Skeletal muscle satellite cell (primary cell): ENCODE measurements around the gene ARPC2.

Experiments
- H3K27me3 ChIP-seq: 2 replicates; pipeline ENCODE4 v1.7.0; 2013; ENCODE audit warnings: low read length; ENCODE audit not compliant: control insufficient read depth, insufficient read depth
- H3K36me3 ChIP-seq: 2 replicates; pipeline ENCODE4 v1.7.0; 2013; ENCODE audit warnings: mild to moderate bottlenecking, control low read depth, low read length; ENCODE audit not compliant: insufficient read depth
- H3K4me1 ChIP-seq: 2 replicates; pipeline ENCODE4 v1.7.0; 2013; ENCODE audit warnings: low read length; ENCODE audit not compliant: control insufficient read depth, insufficient read depth
- H3K4me2 ChIP-seq: 2 replicates; pipeline ENCODE4 v1.7.0; 2013; ENCODE audit warnings: mild to moderate bottlenecking, low read length
- H3K4me3 ChIP-seq: 2 replicates; pipeline ENCODE4 v1.7.0; 2013; ENCODE audit warnings: low read length
- H3K9ac ChIP-seq: 2 replicates; pipeline ENCODE4 v1.7.0; 2013; ENCODE audit warnings: mild to moderate bottlenecking, low read depth, low read length, moderate library complexity
- H3K9me3 ChIP-seq: replicated peaks from 2 replicates; pipeline ENCODE4 v1.7.0; 2013; ENCODE audit warnings: mild to moderate bottlenecking, control low read depth, low read length

Gene ARPC2

GRCh38 chr2:218286570-218287459 lies 69.8 kb downstream of the ARPC2 start:
- Histone ChIP-seq H3K36me3 (peaks cover 5% of the 10 kb centered on the region), H3K9me3 (no peaks in the 10 kb centered on the region), H3K27me3 (no peaks in the 10 kb centered on the region), H3K9ac (peak overlapping the region; percentile 88), H3K4me2 (peak overlapping the region; percentile 87), H3K4me3 (peak overlapping the region; percentile 68), H3K4me1 (peaks cover 80% of the 10 kb centered on the region)

- peak overlapping the region; percentile 91 for H3K4me2 ChIP-seq
- peak overlapping the region; percentile 87 for H3K4me3 ChIP-seq
- H3K9me3 ChIP-seq: no peaks in the 10 kb centered on the region
- H3K27me3 ChIP-seq: no peaks in the 10 kb centered on the region
- H3K4me1 ChIP-seq: peaks cover 59% of the 10 kb centered on the region
- H3K9ac ChIP-seq: peak overlapping the region; percentile 91
- H3K36me3 ChIP-seq: no peaks in the 10 kb centered on the region
Observed at GRCh38 chr2:218289639-218290315, 72.8 kb downstream of the ARPC2 start.

- H3K9me3 ChIP-seq: no peaks in the 10 kb centered on the region
- peaks cover 51% of the 10 kb centered on the region for H3K4me1 ChIP-seq
- H3K9ac ChIP-seq: peak overlapping the region; percentile 91
- H3K27me3 ChIP-seq: no peaks in the 10 kb centered on the region
- H3K4me3 ChIP-seq: peak overlapping the region; percentile 87
- H3K36me3 ChIP-seq: no peaks in the 10 kb centered on the region
- H3K4me2 ChIP-seq: peak overlapping the region; percentile 91
Observed at GRCh38 chr2:218290316-218291261, 73.6 kb downstream of the ARPC2 start.

- Histone ChIP-seq H3K4me2 (peak overlapping the region; percentile 91), H3K27me3 (no peaks in the 10 kb centered on the region), H3K4me1 (peaks cover 42% of the 10 kb centered on the region), H3K9ac (peak overlapping the region; percentile 91), H3K9me3 (no peaks in the 10 kb centered on the region), H3K36me3 (no peaks in the 10 kb centered on the region), H3K4me3 (peak overlapping the region; percentile 87)
Observed at GRCh38 chr2:218291318-218292047, 74.5 kb downstream of the ARPC2 start.

GRCh38 chr2:218292048-218293014 lies 75.3 kb downstream of the ARPC2 start, which contains the start of gene TMBIM1:
Gene TMBIM1 (minus strand): TSS chr2:218292503. CDS start chr2:218282141, 10,362 bp downstream.
- Histone ChIP-seq H3K9ac (peak within 1 kb of the TSS; percentile 91), H3K9me3 (no peaks in the 10 kb centered on the region), H3K4me3 (peak within 1 kb of the TSS; percentile 87), H3K4me2 (peak within 1 kb of the TSS; percentile 91), H3K4me1 (peaks cover 36% of the 10 kb centered on the region), H3K36me3 (no peaks in the 10 kb centered on the region), H3K27me3 (no peaks in the 10 kb centered on the region)

GRCh38 chr2:218293715-218294429 lies 76.9 kb downstream of the ARPC2 start:
- Histone ChIP-seq H3K4me1 (peaks cover 29% of the 10 kb centered on the region), H3K9me3 (no peaks in the 10 kb centered on the region), H3K27me3 (no peaks in the 10 kb centered on the region), H3K36me3 (no peaks in the 10 kb centered on the region), H3K4me2 (no peak overlapping the region), H3K4me3 (no peak overlapping the region), H3K9ac (no peak overlapping the region)

GRCh38 chr2:218294430-218295022 lies 77.5 kb downstream of the ARPC2 start:
- Histone ChIP-seq H3K9ac (no peak overlapping the region), H3K4me3 (no peak overlapping the region), H3K27me3 (no peaks in the 10 kb centered on the region), H3K4me2 (no peak overlapping the region), H3K4me1 (peaks cover 27% of the 10 kb centered on the region), H3K9me3 (no peaks in the 10 kb centered on the region), H3K36me3 (no peaks in the 10 kb centered on the region)

- no peak overlapping the region for H3K9ac ChIP-seq
- no peaks in the 10 kb centered on the region for H3K9me3 ChIP-seq
- H3K36me3 ChIP-seq: no peaks in the 10 kb centered on the region
- no peak overlapping the region for H3K4me3 ChIP-seq
- H3K4me2 ChIP-seq: no peak overlapping the region
- no peaks in the 10 kb centered on the region for H3K27me3 ChIP-seq
- H3K4me1 ChIP-seq: peaks cover 22% of the 10 kb centered on the region
Observed at GRCh38 chr2:218295029-218295428, 78.0 kb downstream of the ARPC2 start.

- no peaks in the 10 kb centered on the region for H3K27me3 ChIP-seq
- H3K9ac ChIP-seq: no peak overlapping the region
- H3K36me3 ChIP-seq: no peaks in the 10 kb centered on the region
- H3K4me3 ChIP-seq: no peak overlapping the region
- H3K4me1 ChIP-seq: peaks cover 10% of the 10 kb centered on the region
- H3K9me3 ChIP-seq: no peaks in the 10 kb centered on the region
- no peak overlapping the region for H3K4me2 ChIP-seq
Observed at GRCh38 chr2:218296200-218296599, 79.2 kb downstream of the ARPC2 start.
